Spleen (tissue), 7 donors: ENCODE results near the gene FCRLB.

Source experiments
- POLR2AphosphoS5 ChIP-seq, 3 donors: sonication (generic); formaldehyde crosslinking; IDR thresholded peaks; one replicate each; pipeline ENCODE4 v1.5.1; 2017; ENCODE audit warnings: antibody characterized with exemption in 3 of 3
- TF ChIP-seq, protein P1 (sequence below), 11 experiments: fragments of 200-600 bp in 7 of 11; fragments of 450-650 bp in 4 of 11; sonication (generic) in 4 of 11; IDR thresholded peaks in 8 of 11; conservative IDR thresholded peaks in 3 of 11; 1 replicate in 7 of 11; 2 replicates in 4 of 11; pipeline versions ENCODE4 v1.4.0 to v1.8.0; 2016 to 2021; ENCODE audit warnings: antibody characterized with exemption in 11 of 11, inconsistent platforms in 4 of 11, mild to moderate bottlenecking in 1 of 11
- donor health status: DM: no; HTN: no; CAD: no; lungs with moderate emphysema.
- donor health status: DM: no; HTN: no; CAD: no.
- donor health status: DM: no; HTN: no; CAD: no.

DNA sequence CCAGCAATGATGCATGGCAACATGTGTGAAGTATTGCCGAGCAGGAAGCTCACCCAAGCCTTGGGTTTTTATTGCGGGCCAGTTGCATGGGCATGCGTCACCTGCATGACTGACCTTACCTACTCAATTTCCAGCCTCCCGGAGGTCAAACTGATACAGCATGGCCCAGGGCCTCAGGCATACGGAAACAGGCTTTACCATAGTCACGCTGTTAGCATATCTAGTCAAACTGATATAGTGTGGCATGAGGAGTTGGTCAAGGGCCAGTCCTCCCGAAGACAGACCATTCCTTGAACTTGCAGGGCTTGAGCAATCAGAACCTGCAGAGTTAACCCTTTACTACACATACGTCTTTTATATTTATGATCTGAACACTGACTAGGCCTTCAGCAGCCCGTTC lies 21.9 kb downstream of the FCRLB start:
- TF ChIP-seq, protein P1, sequence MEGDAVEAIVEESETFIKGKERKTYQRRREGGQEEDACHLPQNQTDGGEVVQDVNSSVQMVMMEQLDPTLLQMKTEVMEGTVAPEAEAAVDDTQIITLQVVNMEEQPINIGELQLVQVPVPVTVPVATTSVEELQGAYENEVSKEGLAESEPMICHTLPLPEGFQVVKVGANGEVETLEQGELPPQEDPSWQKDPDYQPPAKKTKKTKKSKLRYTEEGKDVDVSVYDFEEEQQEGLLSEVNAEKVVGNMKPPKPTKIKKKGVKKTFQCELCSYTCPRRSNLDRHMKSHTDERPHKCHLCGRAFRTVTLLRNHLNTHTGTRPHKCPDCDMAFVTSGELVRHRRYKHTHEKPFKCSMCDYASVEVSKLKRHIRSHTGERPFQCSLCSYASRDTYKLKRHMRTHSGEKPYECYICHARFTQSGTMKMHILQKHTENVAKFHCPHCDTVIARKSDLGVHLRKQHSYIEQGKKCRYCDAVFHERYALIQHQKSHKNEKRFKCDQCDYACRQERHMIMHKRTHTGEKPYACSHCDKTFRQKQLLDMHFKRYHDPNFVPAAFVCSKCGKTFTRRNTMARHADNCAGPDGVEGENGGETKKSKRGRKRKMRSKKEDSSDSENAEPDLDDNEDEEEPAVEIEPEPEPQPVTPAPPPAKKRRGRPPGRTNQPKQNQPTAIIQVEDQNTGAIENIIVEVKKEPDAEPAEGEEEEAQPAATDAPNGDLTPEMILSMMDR (IDR thresholded peaks at IDR 0.05 in 8 of 11, conservative IDR thresholded peaks at IDR 0.05 in 3 of 11), result no peak
- TF ChIP-seq POLR2AphosphoS5 (IDR thresholded peaks at IDR 0.05), result no peak
